SK-N-SH (cell line): Measurements from ENCODE around the gene KLHL5.

ENCODE experiments used
- EZH2phosphoT487 ChIP-seq: fragments of 200-600 bp; sonication (generic); IDR thresholded peaks from 2 replicates; pipeline ENCODE4 v1.6.1; 2017; ENCODE audit warnings: low read depth, mixed run types, mild to moderate bottlenecking, antibody characterized with exemption, moderate library complexity, borderline replicate concordance
- SIN3A ChIP-seq: IDR thresholded peaks from 2 replicates; pipeline ENCODE4 v1.6.1; 2012; ENCODE audit warnings: low read depth, mild to moderate bottlenecking, low read length, moderate library complexity, borderline replicate concordance
- TAF1 ChIP-seq: IDR thresholded peaks from 2 replicates; pipeline ENCODE4 v1.6.1; 2012; ENCODE audit warnings: low read depth, mild to moderate bottlenecking, low read length, moderate library complexity, borderline replicate concordance
- TF ChIP-seq, protein P1 (sequence below): IDR thresholded peaks from 2 replicates; pipeline ENCODE4 v1.6.1; 2012; ENCODE audit warnings: mild to moderate bottlenecking, low read depth, low read length, moderate library complexity
- TF ChIP-seq, protein P2 (sequence below): IDR thresholded peaks from 2 replicates; pipeline ENCODE4 v1.4.0; 2012; ENCODE audit warnings: low read depth

DNA sequence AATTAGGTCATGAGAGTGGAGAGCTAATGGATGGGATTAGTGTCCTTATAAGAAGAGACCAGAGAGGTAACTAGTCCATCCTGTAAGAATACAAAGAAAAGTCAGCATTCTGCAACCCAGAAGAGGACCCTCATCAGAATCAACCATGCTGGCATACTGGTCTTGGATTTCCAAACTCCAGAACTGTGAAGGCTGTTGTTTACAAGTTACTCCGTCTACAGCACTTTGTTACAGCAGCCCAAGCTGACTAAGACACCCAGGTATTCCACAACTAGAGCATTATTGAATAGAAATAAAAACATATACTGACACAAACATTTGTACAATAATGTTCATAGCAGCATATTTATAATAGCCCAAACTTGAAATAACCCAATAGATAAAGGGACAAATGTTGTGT lies 39.0 kb upstream of the KLHL5 start:
- TF ChIP-seq, protein P1, sequence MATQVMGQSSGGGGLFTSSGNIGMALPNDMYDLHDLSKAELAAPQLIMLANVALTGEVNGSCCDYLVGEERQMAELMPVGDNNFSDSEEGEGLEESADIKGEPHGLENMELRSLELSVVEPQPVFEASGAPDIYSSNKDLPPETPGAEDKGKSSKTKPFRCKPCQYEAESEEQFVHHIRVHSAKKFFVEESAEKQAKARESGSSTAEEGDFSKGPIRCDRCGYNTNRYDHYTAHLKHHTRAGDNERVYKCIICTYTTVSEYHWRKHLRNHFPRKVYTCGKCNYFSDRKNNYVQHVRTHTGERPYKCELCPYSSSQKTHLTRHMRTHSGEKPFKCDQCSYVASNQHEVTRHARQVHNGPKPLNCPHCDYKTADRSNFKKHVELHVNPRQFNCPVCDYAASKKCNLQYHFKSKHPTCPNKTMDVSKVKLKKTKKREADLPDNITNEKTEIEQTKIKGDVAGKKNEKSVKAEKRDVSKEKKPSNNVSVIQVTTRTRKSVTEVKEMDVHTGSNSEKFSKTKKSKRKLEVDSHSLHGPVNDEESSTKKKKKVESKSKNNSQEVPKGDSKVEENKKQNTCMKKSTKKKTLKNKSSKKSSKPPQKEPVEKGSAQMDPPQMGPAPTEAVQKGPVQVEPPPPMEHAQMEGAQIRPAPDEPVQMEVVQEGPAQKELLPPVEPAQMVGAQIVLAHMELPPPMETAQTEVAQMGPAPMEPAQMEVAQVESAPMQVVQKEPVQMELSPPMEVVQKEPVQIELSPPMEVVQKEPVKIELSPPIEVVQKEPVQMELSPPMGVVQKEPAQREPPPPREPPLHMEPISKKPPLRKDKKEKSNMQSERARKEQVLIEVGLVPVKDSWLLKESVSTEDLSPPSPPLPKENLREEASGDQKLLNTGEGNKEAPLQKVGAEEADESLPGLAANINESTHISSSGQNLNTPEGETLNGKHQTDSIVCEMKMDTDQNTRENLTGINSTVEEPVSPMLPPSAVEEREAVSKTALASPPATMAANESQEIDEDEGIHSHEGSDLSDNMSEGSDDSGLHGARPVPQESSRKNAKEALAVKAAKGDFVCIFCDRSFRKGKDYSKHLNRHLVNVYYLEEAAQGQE, result no peak
- TF ChIP-seq, protein P2, sequence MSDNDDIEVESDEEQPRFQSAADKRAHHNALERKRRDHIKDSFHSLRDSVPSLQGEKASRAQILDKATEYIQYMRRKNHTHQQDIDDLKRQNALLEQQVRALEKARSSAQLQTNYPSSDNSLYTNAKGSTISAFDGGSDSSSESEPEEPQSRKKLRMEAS, result no peak
- TF ChIP-seq TAF1 (no peak), SIN3A (no peak), EZH2phosphoT487 (no peak)
